Measurements from ENCODE around the gene PTPRA. TPM values are rescaled to one million over a fixed set of nuclear protein-coding genes. Genes with fewer than 3 reads are reported as not detected.

PTPRA gene
- total and polyA plus RNA-seq, 2 donors (not counting 1 experiment from before 2014, with no cell fraction given), result 32.1 to 64.2 TPM

- no peaks in the 10 kb centered on the region for H3K27me3 ChIP-seq (replicated peaks in 1 of 4; ENCODE audit: control extremely low read depth in 1 of 4, control insufficient read depth in 3 of 4, insufficient read depth in 4 of 4, low read length in 3 of 4)
- peak overlapping the region; percentile 85 for H3K9ac ChIP-seq (ENCODE audit: low read length)
- H3K4me3 Mint-ChIP-seq, result peak overlapping the region; percentile 95
- POLR2A ChIA-PET, result interaction anchor here (0.6 to 1.4 kb wide), 6 partner anchors 8 to 397 kb away, joined by 3 to 5 read pairs (median 4); partner anchors contain the start of genes NOP56, PCED1A and VPS16
- H3K27ac Mint-ChIP-seq, result peak overlapping the region; percentile 97
- H3K36me3 ChIP-seq (replicated peaks in 1 of 2; ENCODE audit: control extremely low read depth in 1 of 2, control insufficient read depth in 1 of 2, extremely low read depth in 1 of 2, insufficient read depth in 2 of 2, low read length in 1 of 2), result peaks cover 0 to 19% of the 10 kb centered on the region in 2 experiments
- H3K9me3 Mint-ChIP-seq (ENCODE audit: insufficient read depth), result no peaks in the 10 kb centered on the region
- no peak for TF ChIP-seq CTCF (IDR thresholded peaks at IDR 0.05)
- TF ChIP-seq EZH2 (IDR thresholded peaks at IDR 0.05; ENCODE audit: borderline replicate concordance, insufficient read depth, low read depth, low read length, poor library complexity, severe bottlenecking), result no peak
- H3K4me1 ChIP-seq (ENCODE audit: control insufficient read depth in 2 of 2, insufficient read depth in 2 of 2, low read length in 2 of 2), result peaks cover 11 to 17% of the 10 kb centered on the region in 2 donors
- peaks cover 20% of the 10 kb centered on the region for H4K20me1 ChIP-seq (ENCODE audit: control insufficient read depth, insufficient read depth, low read length, poor library complexity, severe bottlenecking)
- H3K9me3 ChIP-seq (ENCODE audit: control extremely low read depth in 1 of 3, control insufficient read depth in 2 of 3, insufficient read depth in 1 of 3, low read length in 2 of 3), result no peaks in the 10 kb centered on the region
- peak overlapping the region; percentile 93 for H3K4me2 ChIP-seq (replicated peaks; ENCODE audit: low read depth, low read length, poor library complexity, severe bottlenecking)
- CTCF ChIA-PET, result interaction anchor here (1.0 kb wide), 1 partner anchor 9 kb away, joined by 3 read pairs; no protein-coding TSS in a partner anchor
- no peaks in the 10 kb centered on the region for H3K27me3 Mint-ChIP-seq
- ATAC-seq (ENCODE audit: low read depth), result peak; percentile 64
- H3K27ac ChIP-seq (ENCODE audit: low read length in 2 of 2), result peak overlapping the region; percentile 63 to 88
- under 1% methylated on average over 22 of the region's 24 CpGs for WGBS (ENCODE audit: insufficient coverage)
- H3K4me3 ChIP-seq (ENCODE audit: control extremely low read depth in 1 of 5, extremely low read depth in 1 of 5, insufficient read depth in 1 of 5, low read depth in 2 of 5, low read length in 4 of 5), result peak overlapping the region in 4 of 5 experiments; percentile 76 to 89 (median 84)
- peaks cover 15% of the 10 kb centered on the region for H3K4me1 Mint-ChIP-seq
- peak overlapping the region; percentile 91 for H2AFZ ChIP-seq (ENCODE audit: insufficient read depth, low read depth, low read length, poor library complexity, severe bottlenecking)
- peaks cover 17% of the 10 kb centered on the region for H3K79me2 ChIP-seq (ENCODE audit: control insufficient read depth, insufficient read depth, low read length)
- DNase-seq, result no peak
- intact Hi-C loops (cut with micrococcal nuclease), result loop anchor here (1.0 to 10.0 kb wide), 7 partner anchors 27 to 722 kb away; partner anchors contain the start of genes ADISSP, ATRN, LZTS3 and NOP56
Observed at GRCh38 chr20:3045042-3045815, 171.9 kb downstream of the PTPRA start.
